MM.1S (cell line): ENCODE measurements around the gene NOA1.

Source experiments
- EZH2 ChIP-seq: fragments of 300-600 bp; sonication (generic); optimal IDR thresholded peaks from 2 replicates; pipeline ENCODE3; 2017; ENCODE audit warnings: low read depth, mild to moderate bottlenecking, antibody characterized with exemption, low read length, mixed read lengths
- EZH2phosphoT487 ChIP-seq: fragments of 300-600 bp; sonication (generic); IDR thresholded peaks from 2 replicates; pipeline ENCODE4 v1.6.1; 2018; ENCODE audit warnings: antibody characterized with exemption, low read length
- TF ChIP-seq, protein P1 (sequence below): fragments of 300-600 bp; sonication (generic); IDR thresholded peaks from 2 replicates; pipeline ENCODE4 v1.5.1; 2016; ENCODE audit warnings: antibody characterized with exemption, low read length, mixed read lengths

DNA sequence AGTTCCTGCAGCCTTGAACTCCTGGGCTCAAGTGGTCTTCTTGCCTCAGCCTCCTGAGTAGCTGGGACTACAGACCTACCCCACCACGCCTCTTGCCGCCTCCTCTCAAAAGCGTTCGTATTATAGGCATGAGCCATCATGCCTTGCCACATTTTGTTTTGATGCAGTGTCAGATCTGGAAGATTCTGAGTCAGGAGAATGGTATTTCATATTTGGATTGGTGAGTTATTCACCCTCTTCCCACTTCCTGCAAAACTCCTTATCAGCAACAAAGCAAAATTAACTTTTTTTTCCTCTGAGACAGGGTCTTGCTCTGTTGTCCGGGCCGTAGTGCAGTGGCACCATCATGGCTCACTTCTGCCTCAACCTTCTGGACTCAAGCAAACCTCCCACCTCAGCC, 40.1 kb downstream of the NOA1 start:
- TF ChIP-seq, protein P1, sequence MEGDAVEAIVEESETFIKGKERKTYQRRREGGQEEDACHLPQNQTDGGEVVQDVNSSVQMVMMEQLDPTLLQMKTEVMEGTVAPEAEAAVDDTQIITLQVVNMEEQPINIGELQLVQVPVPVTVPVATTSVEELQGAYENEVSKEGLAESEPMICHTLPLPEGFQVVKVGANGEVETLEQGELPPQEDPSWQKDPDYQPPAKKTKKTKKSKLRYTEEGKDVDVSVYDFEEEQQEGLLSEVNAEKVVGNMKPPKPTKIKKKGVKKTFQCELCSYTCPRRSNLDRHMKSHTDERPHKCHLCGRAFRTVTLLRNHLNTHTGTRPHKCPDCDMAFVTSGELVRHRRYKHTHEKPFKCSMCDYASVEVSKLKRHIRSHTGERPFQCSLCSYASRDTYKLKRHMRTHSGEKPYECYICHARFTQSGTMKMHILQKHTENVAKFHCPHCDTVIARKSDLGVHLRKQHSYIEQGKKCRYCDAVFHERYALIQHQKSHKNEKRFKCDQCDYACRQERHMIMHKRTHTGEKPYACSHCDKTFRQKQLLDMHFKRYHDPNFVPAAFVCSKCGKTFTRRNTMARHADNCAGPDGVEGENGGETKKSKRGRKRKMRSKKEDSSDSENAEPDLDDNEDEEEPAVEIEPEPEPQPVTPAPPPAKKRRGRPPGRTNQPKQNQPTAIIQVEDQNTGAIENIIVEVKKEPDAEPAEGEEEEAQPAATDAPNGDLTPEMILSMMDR, result no peak
- TF ChIP-seq EZH2 (no peak), EZH2phosphoT487 (no peak)
